Thoracic aorta (tissue), 2 donors: ENCODE results near the gene ADSS1. TPM values are rescaled to one million over a fixed set of nuclear protein-coding genes. Genes with fewer than 3 reads are reported as not detected.

Experiments used
- ATAC-seq: fragments of 150-250 bp; one replicate; pipeline ENCODE4 v1.8.0; 2017; ENCODE audit warnings: low read depth; ENCODE audit not compliant: insufficient number of reproducible peaks, low FRiP score
- DNase-seq: peaks from one replicate; pipeline ENCODE4 v3.0.0-alpha.2; 2020; ENCODE audit warnings: low spot score
- H3K27ac ChIP-seq, 2 donors: fragments of 200-600 bp; sonication (generic); 1 replicate in 1 of 2; 2 replicates in 1 of 2; pipeline ENCODE4 v1.5.1; 2016; ENCODE audit warnings: mild to moderate bottlenecking in 2 of 2, moderate library complexity in 2 of 2
- H3K27me3 ChIP-seq: fragments of 200-600 bp; sonication (generic); replicated peaks from 2 replicates; pipeline ENCODE4 v1.6.0; 2016; ENCODE audit warnings: mild to moderate bottlenecking; ENCODE audit not compliant: insufficient read depth
- H3K36me3 ChIP-seq: fragments of 200-600 bp; sonication (generic); one replicate; pipeline ENCODE4 v1.5.1; 2016
- H3K4me1 ChIP-seq, 2 donors: fragments of 200-600 bp; sonication (generic); 1 replicate in 1 of 2; 2 replicates in 1 of 2; pipeline versions ENCODE4 v1.5.1 to v1.6.0; 2016; ENCODE audit warnings: low read depth in 2 of 2, mild to moderate bottlenecking in 1 of 2; ENCODE audit not compliant: control insufficient read depth in 1 of 2
- H3K4me3 ChIP-seq: fragments of 200-600 bp; sonication (generic); 2 replicates; pipeline ENCODE4 v1.5.1; 2016; ENCODE audit warnings: mild to moderate bottlenecking
- H3K9me3 ChIP-seq: fragments of 200-600 bp; sonication (generic); 2 replicates; pipeline ENCODE4 v1.5.1; 2016
- total RNA-seq, 2 donors: library from RNA; depleted of rRNA; stranded (reverse); fragments of >200 nt; gene quantifications; one replicate each; pipeline versions ENCODE4 v1.1.0 to v1.2.3, GENCODE V29; 2016
- TF ChIP-seq, protein P1 (sequence below): fragments of 200-600 bp; sonication (generic); IDR thresholded peaks from one replicate; pipeline ENCODE4 v1.5.1; 2019; ENCODE audit warnings: antibody characterized with exemption

ADSS1 gene
- total RNA-seq, 2 donors from 2014 or later: 30.8 to 87.3 TPM

DNA sequence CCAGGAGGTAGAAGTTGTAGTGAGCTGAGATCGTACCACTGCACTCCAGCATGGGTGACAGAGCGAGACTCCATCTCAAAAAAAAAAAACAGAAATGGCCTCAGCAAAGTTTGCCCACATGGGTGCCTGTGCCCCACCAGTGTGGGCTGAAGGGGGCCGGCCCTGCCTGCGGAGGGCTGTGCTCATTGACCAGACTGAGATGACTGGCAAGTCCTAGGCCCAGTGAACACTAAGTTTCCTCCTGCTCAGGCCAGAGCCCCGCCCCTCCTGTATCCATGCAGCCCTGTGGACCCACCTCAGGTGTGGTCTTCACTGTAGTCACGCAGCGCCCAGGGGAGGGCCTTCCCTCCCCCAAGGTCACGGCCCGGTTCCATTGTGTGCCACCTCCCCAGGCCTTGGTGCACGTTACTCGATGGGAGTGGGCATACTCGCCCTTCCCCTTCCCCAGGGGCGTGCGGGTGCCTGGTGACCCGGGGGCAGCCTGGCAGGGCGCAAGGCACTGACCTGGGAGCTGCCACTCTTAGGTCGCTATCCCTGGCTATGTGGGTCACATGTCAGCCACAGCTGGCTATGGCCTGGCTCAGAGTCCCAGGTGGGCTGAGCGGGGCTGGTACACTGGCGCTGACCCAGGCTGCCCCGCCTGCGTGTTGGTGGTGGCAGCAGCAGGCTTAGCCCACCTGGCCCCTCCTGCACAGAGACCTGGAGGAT, 18.5 kb upstream of the ADSS1 start:
- H3K4me1 ChIP-seq: peaks cover 0 to 21% of the 10 kb centered on the region in 2 donors
- no peaks in the 10 kb centered on the region for H3K27me3 ChIP-seq
- TF ChIP-seq, protein P1, sequence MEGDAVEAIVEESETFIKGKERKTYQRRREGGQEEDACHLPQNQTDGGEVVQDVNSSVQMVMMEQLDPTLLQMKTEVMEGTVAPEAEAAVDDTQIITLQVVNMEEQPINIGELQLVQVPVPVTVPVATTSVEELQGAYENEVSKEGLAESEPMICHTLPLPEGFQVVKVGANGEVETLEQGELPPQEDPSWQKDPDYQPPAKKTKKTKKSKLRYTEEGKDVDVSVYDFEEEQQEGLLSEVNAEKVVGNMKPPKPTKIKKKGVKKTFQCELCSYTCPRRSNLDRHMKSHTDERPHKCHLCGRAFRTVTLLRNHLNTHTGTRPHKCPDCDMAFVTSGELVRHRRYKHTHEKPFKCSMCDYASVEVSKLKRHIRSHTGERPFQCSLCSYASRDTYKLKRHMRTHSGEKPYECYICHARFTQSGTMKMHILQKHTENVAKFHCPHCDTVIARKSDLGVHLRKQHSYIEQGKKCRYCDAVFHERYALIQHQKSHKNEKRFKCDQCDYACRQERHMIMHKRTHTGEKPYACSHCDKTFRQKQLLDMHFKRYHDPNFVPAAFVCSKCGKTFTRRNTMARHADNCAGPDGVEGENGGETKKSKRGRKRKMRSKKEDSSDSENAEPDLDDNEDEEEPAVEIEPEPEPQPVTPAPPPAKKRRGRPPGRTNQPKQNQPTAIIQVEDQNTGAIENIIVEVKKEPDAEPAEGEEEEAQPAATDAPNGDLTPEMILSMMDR: no peak
- no peak for DNase-seq
- H3K9me3 ChIP-seq: no peaks in the 10 kb centered on the region
- ATAC-seq: no peak
- no peak overlapping the region for H3K27ac ChIP-seq
- peaks cover 43% of the 10 kb centered on the region for H3K36me3 ChIP-seq
- no peak overlapping the region for H3K4me3 ChIP-seq

DNA sequence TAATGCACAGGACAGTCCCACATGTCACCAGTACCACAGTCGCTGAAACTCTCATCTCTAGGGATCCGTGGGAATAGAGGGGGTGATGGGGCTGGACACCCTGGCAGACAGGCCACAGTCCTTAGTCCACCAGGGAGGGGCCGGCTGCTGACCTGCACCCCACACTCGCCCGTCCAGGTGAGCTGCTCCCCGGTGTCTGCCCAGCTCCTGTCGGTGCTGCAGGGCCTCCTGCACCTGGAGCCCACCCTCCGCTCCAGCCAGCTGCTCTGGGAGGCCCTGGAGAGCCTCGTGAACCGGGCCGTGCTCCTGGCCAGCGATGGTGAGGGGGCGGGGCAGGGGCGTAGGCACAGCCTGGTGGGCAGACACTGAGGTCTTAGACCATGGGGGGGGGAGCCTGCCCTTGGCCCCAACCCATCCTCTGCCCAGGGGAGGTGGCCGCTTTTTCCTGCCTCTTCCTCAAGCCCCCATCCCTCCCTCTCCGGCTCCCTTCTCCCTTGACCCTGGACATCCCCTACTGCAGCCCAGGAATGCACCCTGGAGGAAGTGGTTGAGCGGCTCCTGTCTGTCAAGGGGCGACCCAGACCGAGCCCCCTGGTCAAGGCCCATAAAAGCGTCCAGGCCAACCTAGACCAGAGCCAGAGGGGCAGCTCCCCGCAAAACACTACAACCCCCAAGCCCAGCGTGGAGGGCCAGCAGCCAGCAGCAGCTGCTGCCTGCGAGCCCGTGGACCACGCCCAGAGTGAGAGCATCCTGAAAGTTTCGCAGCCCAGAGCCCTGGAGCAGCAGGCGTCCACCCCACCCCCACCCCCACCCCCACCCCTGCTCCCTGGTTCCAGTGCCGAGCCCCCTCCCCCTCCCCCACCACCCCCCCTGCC, 17.1 kb upstream of the ADSS1 start:
- H3K27me3 ChIP-seq: no peaks in the 10 kb centered on the region
- no peak for DNase-seq
- peaks cover 48% of the 10 kb centered on the region for H3K36me3 ChIP-seq
- peaks cover 0 to 20% of the 10 kb centered on the region in 2 donors for H3K4me1 ChIP-seq
- ATAC-seq: no peak
- H3K27ac ChIP-seq: no peak overlapping the region
- no peaks in the 10 kb centered on the region for H3K9me3 ChIP-seq
- TF ChIP-seq, protein P1: no peak
- H3K4me3 ChIP-seq: no peak overlapping the region

GRCh38 chr14:104707608-104708595, 16.1 kb upstream of the ADSS1 start:
- H3K27me3 ChIP-seq: no peaks in the 10 kb centered on the region
- H3K36me3 ChIP-seq: peaks cover 48% of the 10 kb centered on the region
- TF ChIP-seq, protein P1: no peak
- H3K4me1 ChIP-seq: peaks cover 0 to 20% of the 10 kb centered on the region in 2 donors
- H3K27ac ChIP-seq: no peak overlapping the region
- DNase-seq: no peak
- no peak overlapping the region for H3K4me3 ChIP-seq
- no peak for ATAC-seq
- no peaks in the 10 kb centered on the region for H3K9me3 ChIP-seq

GRCh38 chr14:104708606-104709268, 15.3 kb upstream of the ADSS1 start:
- peaks cover 48% of the 10 kb centered on the region for H3K36me3 ChIP-seq

More at GRCh38 chr14:104708606-104709268, 15.3 kb upstream of the ADSS1 start:
- H3K4me1 ChIP-seq: peaks cover 0 to 20% of the 10 kb centered on the region in 2 donors
- H3K4me3 ChIP-seq: no peak overlapping the region
- no peaks in the 10 kb centered on the region for H3K9me3 ChIP-seq
- TF ChIP-seq, protein P1: peak; percentile 99
- peak overlapping the region in 1 of 2 donors; percentile 30 for H3K27ac ChIP-seq
- H3K27me3 ChIP-seq: no peaks in the 10 kb centered on the region
- peak; percentile 52 for ATAC-seq
- DNase-seq: no peak
